Adrenal gland (tissue), 19 donors: ENCODE measurements around the gene TUBGCP2. TPM values are rescaled to one million over a fixed set of nuclear protein-coding genes. Genes with fewer than 3 reads are reported as not detected.
A peak's percentile ranks its signal among the peaks of the same experiment; 100 is the strongest.

ENCODE experiments used
- DNase-seq, 7 donors: peaks; one replicate each; pipeline ENCODE4 v3.0.0-alpha.2; 2019 to 2020
- H3K27ac ChIP-seq, 5 donors: fragments of 200-600 bp; sonication (generic) in 4 of 5; 1 replicate in 3 of 5; 2 replicates in 2 of 5; pipeline versions ENCODE4 v1.5.1 to v1.8.0; 2016 to 2020; ENCODE audit warnings: mild to moderate bottlenecking in 1 of 5
- H3K27me3 ChIP-seq: fragments of 200-600 bp; 2 replicates; pipeline ENCODE4 v1.8.0; 2021
- H3K36me3 ChIP-seq, 2 donors: fragments of 200-600 bp; replicated peaks in 1 of 2; 1 replicate in 1 of 2; 2 replicates in 1 of 2; pipeline versions ENCODE4 v1.5.1 to v1.8.0; 2018 to 2022
- H3K4me1 ChIP-seq, 2 donors: fragments of 200-600 bp; replicated peaks in 1 of 2; 1 replicate in 1 of 2; 2 replicates in 1 of 2; pipeline versions ENCODE4 v1.5.1 to v1.8.0; 2018 to 2021
- H3K4me3 ChIP-seq, 4 donors: fragments of 200-600 bp; sonication (generic) in 3 of 4; one replicate each; pipeline ENCODE4 v1.5.1; 2016 to 2018
- H3K9me3 ChIP-seq, 3 donors: fragments of 200-600 bp; sonication (generic) in 1 of 3; replicated peaks in 1 of 3; 1 replicate in 2 of 3; 2 replicates in 1 of 3; pipeline versions ENCODE4 v1.5.1 to v1.8.0; 2016 to 2021
- POLR2A ChIP-seq, 2 donors: fragments of 450-650 bp; IDR thresholded peaks; one replicate each; pipeline ENCODE4 v1.6.1; 2017; ENCODE audit warnings: antibody characterized with exemption in 2 of 2, mild to moderate bottlenecking in 2 of 2, moderate library complexity in 1 of 2
- WGBS, 4 donors: extraction: QIAGEN DNeasy Blood & Tissue Kit in 2 of 4; methylation state at CpG; one replicate each; pipeline versions ENCODE4 v1.1.5 to v1.1.7; 2013 to 2017; 5-methylcytosine and 5-hydroxymethylcytosine counted together
- intact Hi-C, 2 donors: fragments of 100-400 bp; cut with DNase I; formaldehyde crosslinking; loops; one replicate each; pipeline versions ENCODE4 v1.14.1 to v1.15.0; 2022 to 2023
- long read RNA-seq, 10 donors: library from polyadenylated mRNA in 3 of 10; unstranded in 2 of 10; stranded (forward) in 1 of 10; transcript quantifications; one replicate each; pipeline ENCODE4 v2.0.0 and lab custom pipeline, GENCODE V29; 2021 to 2026
- polyA plus RNA-seq, 3 donors: library from polyadenylated mRNA; stranded (reverse); fragments of 200-250 nt in 2 of 3; fragments of 350-450 nt in 1 of 3; fragmentation: Illumina TruSeq in 1 of 3; extraction: RNeasy Lipid Tissue Mini Kit (QIAGEN cat#74804) in 1 of 3; gene quantifications; one replicate each; pipeline ENCODE4 v1.2.3, GENCODE V29; 2013 to 2014
- total RNA-seq, 9 donors: library from RNA; depleted of rRNA in 4 of 9; stranded (reverse); fragments of >200 nt in 4 of 9; fragments of 120-200 nt in 1 of 9; fragmentation: NEBNext Ultra II Directional in 1 of 9; extraction: Animal tissue kit (Norgen Biotek cat#: 25700) in 1 of 9; gene quantifications; one replicate each; pipeline versions ENCODE4 v1.1.0 to v1.2.4, GENCODE V29; 2013 to 2023
- TF ChIP-seq, protein P1 (sequence below), 6 experiments: fragments of 450-650 bp in 4 of 6; fragments of 200-600 bp in 2 of 6; sonication (generic) in 1 of 6; IDR thresholded peaks; 1 replicate in 5 of 6; 2 replicates in 1 of 6; pipeline versions ENCODE4 v1.5.1 to v1.8.0; 2016 to 2021; ENCODE audit warnings: antibody characterized with exemption in 6 of 6, mild to moderate bottlenecking in 2 of 6, moderate library complexity in 1 of 6
- donor health status: healthy with polysubstance abuse.
- donor health status: Bipolar disorder and iron deficiency.
- donor health status: DM: yes; HTN: yes; CAD: no.
- donor health status: DM: no; HTN: no; CAD: no.
- donor health status: DM: no; HTN: no; CAD: no.
- donor health status: DM: yes; HTN: yes; CAD: no.

TUBGCP2 gene, protein sequence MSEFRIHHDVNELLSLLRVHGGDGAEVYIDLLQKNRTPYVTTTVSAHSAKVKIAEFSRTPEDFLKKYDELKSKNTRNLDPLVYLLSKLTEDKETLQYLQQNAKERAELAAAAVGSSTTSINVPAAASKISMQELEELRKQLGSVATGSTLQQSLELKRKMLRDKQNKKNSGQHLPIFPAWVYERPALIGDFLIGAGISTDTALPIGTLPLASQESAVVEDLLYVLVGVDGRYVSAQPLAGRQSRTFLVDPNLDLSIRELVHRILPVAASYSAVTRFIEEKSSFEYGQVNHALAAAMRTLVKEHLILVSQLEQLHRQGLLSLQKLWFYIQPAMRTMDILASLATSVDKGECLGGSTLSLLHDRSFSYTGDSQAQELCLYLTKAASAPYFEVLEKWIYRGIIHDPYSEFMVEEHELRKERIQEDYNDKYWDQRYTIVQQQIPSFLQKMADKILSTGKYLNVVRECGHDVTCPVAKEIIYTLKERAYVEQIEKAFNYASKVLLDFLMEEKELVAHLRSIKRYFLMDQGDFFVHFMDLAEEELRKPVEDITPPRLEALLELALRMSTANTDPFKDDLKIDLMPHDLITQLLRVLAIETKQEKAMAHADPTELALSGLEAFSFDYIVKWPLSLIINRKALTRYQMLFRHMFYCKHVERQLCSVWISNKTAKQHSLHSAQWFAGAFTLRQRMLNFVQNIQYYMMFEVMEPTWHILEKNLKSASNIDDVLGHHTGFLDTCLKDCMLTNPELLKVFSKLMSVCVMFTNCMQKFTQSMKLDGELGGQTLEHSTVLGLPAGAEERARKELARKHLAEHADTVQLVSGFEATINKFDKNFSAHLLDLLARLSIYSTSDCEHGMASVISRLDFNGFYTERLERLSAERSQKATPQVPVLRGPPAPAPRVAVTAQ
- 10 to 100 TPM; 30.9 to 77.8 (median 61.1) TPM for total RNA-seq
- polyA plus RNA-seq: 100 to 1,000 TPM in 2 of 3 donors, 10 to 100 TPM in 1; 54.1 to 234 (median 145) TPM
- long read RNA-seq, donor 1, full-length matches to known transcripts: 17 of 40 reads
- long read RNA-seq, donor 1, partial matches to known transcripts: 23 of 40 reads
- long read RNA-seq, donor 1, other reads (novel, unspliced or antisense): 0 of 40 reads
- long read RNA-seq, donor 2, partial matches to known transcripts: 52 of 56 reads
- long read RNA-seq, donor 2, other reads (novel, unspliced or antisense): 0 of 56 reads
- long read RNA-seq, donor 3, partial matches to known transcripts: 7 of 12 reads
- long read RNA-seq, donor 3, other reads (novel, unspliced or antisense): 0 of 12 reads
- long read RNA-seq, donor 4, full-length matches to known transcripts: 14 of 25 reads
- long read RNA-seq, donor 4, partial matches to known transcripts: 7 of 25 reads
- long read RNA-seq, donor 4, other reads (novel, unspliced or antisense): 4 of 25 reads
- long read RNA-seq, donor 5, full-length matches to known transcripts: 182 of 226 reads
- long read RNA-seq, donor 5, partial matches to known transcripts: 22 of 226 reads
- long read RNA-seq, donor 5, other reads (novel, unspliced or antisense): 22 of 226 reads
- long read RNA-seq, donor 6, full-length matches to known transcripts: 22 of 37 reads
- long read RNA-seq, donor 6, partial matches to known transcripts: 9 of 37 reads
- long read RNA-seq, donor 6, other reads (novel, unspliced or antisense): 6 of 37 reads
- long read RNA-seq, donor 7, full-length matches to known transcripts: 14 of 25 reads
- long read RNA-seq, donor 7, partial matches to known transcripts: 11 of 25 reads
- long read RNA-seq, donor 7, other reads (novel, unspliced or antisense): 0 of 25 reads
- long read RNA-seq, donor 8, full-length matches to known transcripts: 15 of 74 reads
- long read RNA-seq, donor 8, partial matches to known transcripts: 23 of 74 reads
- long read RNA-seq, donor 8, other reads (novel, unspliced or antisense): 36 of 74 reads
- long read RNA-seq, donor 9, full-length matches to known transcripts: 8 of 49 reads
- long read RNA-seq, donor 9, partial matches to known transcripts: 27 of 49 reads
- long read RNA-seq, donor 9, other reads (novel, unspliced or antisense): 14 of 49 reads
- long read RNA-seq, donor 10, full-length matches to known transcripts: 5 of 12 reads
- long read RNA-seq, donor 10, partial matches to known transcripts: 7 of 12 reads
- long read RNA-seq, donor 10, other reads (novel, unspliced or antisense): 0 of 12 reads

- intact Hi-C loops: no loop called here
- Histone ChIP-seq H3K4me3 (peak within 1 kb of the TSS; percentile 51 to 99 (median 88)), H3K9me3 (no peaks in the 10 kb centered on the region), H3K27me3 (no peaks in the 10 kb centered on the region), H3K4me1 (peaks cover 17 to 42% of the 10 kb centered on the region in 2 donors), H3K36me3 (peaks cover 0 to 30% of the 10 kb centered on the region in 2 donors), H3K27ac (peak within 1 kb of the TSS; percentile 64 to 99 (median 98))
- 0 to 1% (median 0%) methylated on average over 26 to 89 of the region's 89 CpGs for WGBS, 4 donors
- DNase-seq: peak; percentile 85 to 93 (median 89)
- TF ChIP-seq, protein P1, sequence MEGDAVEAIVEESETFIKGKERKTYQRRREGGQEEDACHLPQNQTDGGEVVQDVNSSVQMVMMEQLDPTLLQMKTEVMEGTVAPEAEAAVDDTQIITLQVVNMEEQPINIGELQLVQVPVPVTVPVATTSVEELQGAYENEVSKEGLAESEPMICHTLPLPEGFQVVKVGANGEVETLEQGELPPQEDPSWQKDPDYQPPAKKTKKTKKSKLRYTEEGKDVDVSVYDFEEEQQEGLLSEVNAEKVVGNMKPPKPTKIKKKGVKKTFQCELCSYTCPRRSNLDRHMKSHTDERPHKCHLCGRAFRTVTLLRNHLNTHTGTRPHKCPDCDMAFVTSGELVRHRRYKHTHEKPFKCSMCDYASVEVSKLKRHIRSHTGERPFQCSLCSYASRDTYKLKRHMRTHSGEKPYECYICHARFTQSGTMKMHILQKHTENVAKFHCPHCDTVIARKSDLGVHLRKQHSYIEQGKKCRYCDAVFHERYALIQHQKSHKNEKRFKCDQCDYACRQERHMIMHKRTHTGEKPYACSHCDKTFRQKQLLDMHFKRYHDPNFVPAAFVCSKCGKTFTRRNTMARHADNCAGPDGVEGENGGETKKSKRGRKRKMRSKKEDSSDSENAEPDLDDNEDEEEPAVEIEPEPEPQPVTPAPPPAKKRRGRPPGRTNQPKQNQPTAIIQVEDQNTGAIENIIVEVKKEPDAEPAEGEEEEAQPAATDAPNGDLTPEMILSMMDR (IDR thresholded peaks at IDR 0.05): peak in 2 of 6 experiments; percentile 1
- TF ChIP-seq POLR2A (IDR thresholded peaks at IDR 0.05): peak; percentile 79 to 80
Observed at GRCh38 chr10:133308421-133309099, at the start of gene TUBGCP2, which contains the start of gene ZNF511. Gene TUBGCP2 (minus strand): TSS chr10:133308872. CDS start chr10:133302941, 5,931 bp downstream. Gene ZNF511 (plus strand): TSS chr10:133308914. CDS start chr10:133308944, 30 bp downstream.

- intact Hi-C loops: no loop called here
- peak in 6 of 7 donors; percentile 41 to 58 (median 46) for DNase-seq
- H3K27ac ChIP-seq: peak within 1 kb of the TSS in 2 of 5 donors; percentile 32 to 74
Observed at GRCh38 chr10:133357285-133358161, 48.9 kb upstream of the TUBGCP2 start, which contains the start of gene FUOM. Gene FUOM (minus strand): TSS chr10:133358019. CDS start chr10:133358007, 12 bp downstream.

More at GRCh38 chr10:133357285-133358161, 48.9 kb upstream of the TUBGCP2 start, which contains the start of gene FUOM:
- Histone ChIP-seq H3K9me3 (no peaks in the 10 kb centered on the region), H3K27me3 (no peaks in the 10 kb centered on the region), H3K4me3 (peak within 1 kb of the TSS in 3 of 4 donors; percentile 25 to 80 (median 37)), H3K36me3 (peaks cover 0 to 5% of the 10 kb centered on the region in 2 donors), H3K4me1 (peaks cover 6 to 12% of the 10 kb centered on the region in 2 donors)
- TF ChIP-seq, protein P1 (IDR thresholded peaks at IDR 0.05): peak in 1 of 6 experiments; percentile 4
- TF ChIP-seq POLR2A (IDR thresholded peaks at IDR 0.05): peak in 1 of 2 donors; percentile 33
- 2 to 4% (median 3%) methylated on average over 5 to 83 of the region's 83 CpGs; no CpG with 5 or more reads in 1 of the 4 donors for WGBS, 4 donors
